GM19351 (cell line): Measurements from ENCODE around the gene TEX9.
A peak's percentile ranks its signal among the peaks of the same experiment; 100 is the strongest.
"Not testable (repeated sequence)": the region's sequence is repeated elsewhere in the genome, so short reads cannot be mapped to it uniquely, and the experiment has no call there.

Experiments used
- ATAC-seq: cut with Tn5 transposase; IDR thresholded peaks from one replicate; pipeline ENCODE4 v1.9.1; 2021; ENCODE audit warnings: mild to moderate bottlenecking, moderate library complexity; ENCODE audit not compliant: unreplicated experiment

TEX9 gene

GRCh38 chr15:56361987-56362386 is 3.2 kb upstream of the TEX9 start:
- ATAC-seq = no peak

DNA sequence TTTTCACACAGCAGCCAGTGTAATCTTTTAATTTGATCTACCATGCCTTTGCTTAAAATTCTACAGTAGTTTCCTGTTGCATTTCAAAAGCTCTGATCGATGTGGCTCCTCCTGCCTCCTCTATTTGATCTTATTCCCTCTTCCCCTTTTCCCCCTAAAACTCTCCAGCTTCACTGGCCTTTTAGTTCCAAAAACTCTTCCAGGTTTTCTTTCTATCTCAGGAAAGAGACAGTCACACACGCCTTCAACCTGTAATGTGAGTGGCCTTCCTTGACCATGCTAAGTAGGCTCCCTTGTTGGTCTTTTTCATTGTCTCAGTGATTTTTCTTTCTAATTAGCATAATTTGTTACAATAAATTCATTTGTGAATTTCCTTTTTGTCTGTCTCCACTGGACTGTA is 985 bp downstream of the TEX9 start:
- ATAC-seq = no peak

DNA sequence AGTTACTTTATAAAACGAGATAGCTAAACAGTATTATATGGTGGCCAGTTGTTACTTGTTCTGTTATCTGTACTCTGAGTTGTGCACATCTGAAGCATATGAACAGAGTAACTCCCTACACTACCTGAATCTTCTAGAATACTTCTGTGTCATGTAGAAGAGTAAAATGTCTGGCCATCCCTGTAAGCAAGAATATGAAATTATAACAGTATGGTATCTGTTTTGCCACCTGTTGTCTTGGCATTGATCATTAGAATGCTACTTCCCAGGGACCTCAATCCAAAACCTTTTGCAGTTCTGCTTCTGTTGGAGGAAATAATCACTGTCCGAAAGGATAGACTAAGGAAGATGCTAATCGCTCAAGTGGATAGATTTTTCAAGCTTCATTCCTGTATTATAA is 1.9 kb downstream of the TEX9 start:
- ATAC-seq = no peak

DNA sequence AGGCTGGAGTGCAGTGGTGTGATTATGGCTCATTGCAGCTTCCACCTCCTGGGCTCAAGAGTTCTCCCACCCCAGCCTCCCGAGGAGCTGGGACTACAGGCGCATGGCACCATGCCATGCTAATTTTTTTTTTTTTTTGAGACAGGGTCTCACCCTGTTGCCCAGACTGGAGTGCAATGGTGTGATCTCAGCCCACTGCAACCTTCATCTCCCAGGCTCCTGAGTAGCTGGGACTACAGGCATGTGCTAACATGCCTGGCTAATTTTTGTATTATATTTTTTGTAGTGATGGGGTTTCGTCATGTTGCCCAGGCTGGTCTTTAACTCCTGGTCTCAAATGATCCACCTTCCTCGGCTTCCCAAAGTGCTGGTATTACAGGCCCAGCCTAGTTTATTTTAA is 4.0 kb downstream of the TEX9 start:
- no peak for ATAC-seq

GRCh38 chr15:56371495-56372147 is 6.4 kb downstream of the TEX9 start:
- ATAC-seq = peak; percentile 95

- not testable (repeated sequence) for ATAC-seq
Observed at GRCh38 chr15:56374693-56375092, 9.5 kb downstream of the TEX9 start.

DNA sequence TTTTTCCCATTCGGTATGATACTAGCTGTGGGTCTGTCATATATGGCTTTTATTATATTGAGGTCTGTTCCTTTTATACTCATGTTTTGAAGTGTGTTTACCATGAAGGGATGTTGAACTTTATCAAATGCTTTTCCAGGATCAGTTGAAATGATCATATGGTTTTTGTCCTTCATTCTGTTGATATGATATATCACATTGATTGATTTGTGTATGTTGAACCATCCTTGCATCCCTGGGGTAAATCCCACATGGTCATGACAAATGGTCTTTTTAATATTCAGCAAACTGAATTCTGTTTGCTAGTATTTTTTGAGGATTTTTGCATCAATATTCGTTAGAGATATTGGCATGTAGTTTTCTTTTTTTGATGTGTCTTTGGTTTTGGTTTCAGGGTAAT is 12.6 kb downstream of the TEX9 start:
- not testable (repeated sequence) for ATAC-seq

DNA sequence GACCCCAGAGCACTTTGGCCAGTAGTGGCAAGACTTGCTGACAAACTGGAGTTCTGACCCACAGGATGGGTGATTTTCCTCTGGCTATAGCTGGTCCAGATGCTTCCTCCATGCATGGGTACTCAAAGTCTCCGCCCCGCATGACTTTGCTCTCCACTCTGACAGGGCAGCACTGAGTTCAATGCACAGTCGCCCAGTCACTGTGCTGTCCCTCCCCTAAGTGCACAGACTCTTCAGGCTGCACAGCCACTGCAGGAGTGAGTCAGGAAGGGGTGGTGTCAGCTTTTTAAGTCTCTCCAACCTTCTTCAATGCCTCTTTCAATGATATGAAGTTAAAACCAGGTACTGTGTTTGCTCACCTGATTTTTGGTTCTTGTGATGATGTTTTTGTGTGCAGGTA is 17.8 kb downstream of the TEX9 start:
- no peak for ATAC-seq

- ATAC-seq = no peak
Observed at GRCh38 chr15:56385908-56386307, 20.7 kb downstream of the TEX9 start.

DNA sequence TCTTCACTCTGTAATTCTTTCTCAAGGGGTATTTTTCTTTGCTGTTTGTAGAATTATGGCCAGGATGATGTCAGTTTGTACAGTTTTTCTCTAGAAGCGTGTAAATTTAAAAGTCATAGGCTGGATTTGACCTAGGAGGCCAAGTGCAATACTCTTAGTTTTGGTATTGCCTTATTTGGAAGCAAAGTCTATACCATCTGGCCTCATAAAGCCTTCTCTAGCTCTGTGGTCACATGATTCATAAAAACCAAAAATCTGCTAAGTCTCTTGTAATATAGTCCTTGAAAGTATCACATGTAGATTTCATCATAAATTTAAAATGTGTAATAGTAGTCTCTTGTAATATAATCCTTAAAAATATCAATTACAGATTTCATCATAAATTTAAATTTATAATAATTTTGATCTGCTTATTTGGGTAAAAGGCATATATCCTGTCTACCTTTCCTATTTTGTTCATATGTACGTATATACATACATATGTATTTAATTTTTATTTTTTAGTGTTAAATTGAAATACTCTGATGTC is 25.6 kb downstream of the TEX9 start:
- ATAC-seq = no peak

DNA sequence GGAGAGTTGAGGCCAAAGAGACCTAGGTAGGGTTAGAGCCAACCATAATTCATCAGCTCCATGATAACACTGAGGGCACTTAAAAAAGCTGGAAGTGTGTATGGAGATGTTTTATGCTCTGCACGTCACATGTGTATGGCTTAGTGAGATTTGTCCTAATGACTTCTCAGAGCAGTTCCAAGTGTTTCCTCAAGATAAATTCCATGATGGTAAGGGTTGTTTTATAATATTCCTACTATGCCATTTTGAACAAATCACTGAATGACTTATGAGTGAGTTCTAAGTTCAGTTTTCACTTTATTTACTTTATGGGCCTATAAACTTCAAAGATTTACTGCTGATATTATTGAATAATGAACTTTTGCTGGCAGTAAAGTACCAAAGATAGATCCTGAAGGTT is 28.1 kb downstream of the TEX9 start:
- ATAC-seq = no peak

DNA sequence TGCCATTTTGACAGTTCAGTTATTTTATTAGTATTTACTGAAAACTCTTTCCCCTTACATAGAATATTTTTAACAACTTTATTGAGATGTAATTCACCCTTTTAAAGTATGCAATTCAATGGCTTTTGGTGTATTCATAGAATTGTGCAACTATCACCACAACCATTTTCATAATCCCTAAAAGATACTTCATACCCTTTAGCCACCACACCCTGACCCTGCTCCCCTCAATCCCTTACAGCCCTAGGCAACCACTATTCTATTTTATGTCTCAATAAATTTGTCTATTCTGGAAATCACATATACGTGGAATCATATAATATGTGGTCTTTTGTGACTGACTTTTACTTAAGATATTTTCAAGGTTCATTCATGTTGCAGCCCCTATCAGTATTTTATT is 29.7 kb downstream of the TEX9 start:
- no peak for ATAC-seq

DNA sequence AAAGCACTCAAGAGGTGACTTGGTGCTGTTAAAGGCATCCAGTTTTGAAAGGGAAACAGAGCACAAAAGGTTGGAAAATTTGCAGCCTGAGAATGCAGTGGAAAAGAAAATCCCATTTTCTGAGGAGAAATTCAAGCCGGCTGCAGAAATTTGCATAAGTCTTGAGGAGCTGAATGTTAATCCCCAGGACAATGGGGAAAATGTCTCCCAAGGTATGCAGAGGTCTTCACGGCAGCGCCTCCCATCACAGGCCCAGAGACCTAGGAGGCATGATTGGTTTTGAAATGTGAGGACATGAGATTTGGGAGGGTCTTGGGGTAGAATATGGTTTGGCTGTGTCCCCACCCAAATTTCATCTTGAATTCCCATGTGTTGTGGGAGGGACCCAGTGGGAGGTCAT is 32.1 kb downstream of the TEX9 start:
- not testable (repeated sequence) for ATAC-seq

DNA sequence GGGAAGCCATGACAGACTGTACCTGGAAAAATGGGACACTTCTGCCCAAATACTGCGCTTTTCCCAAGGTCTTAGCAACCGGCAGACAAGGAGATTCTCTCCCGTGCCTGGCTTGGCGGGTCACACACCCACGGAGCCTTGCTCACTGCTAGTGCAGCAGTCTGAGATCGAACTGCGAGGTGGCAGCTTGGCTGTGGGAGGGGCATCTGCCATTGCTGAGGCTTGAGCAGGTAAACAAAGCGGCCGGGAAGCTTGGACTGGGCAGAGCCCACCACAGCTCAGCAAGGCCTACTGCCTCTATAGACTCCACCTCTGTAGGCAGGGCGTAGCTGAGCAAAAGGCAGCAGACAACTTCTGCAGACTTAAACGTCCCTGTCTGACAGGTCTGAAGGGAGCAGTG is 34.0 kb downstream of the TEX9 start:
- not testable (repeated sequence) for ATAC-seq

DNA sequence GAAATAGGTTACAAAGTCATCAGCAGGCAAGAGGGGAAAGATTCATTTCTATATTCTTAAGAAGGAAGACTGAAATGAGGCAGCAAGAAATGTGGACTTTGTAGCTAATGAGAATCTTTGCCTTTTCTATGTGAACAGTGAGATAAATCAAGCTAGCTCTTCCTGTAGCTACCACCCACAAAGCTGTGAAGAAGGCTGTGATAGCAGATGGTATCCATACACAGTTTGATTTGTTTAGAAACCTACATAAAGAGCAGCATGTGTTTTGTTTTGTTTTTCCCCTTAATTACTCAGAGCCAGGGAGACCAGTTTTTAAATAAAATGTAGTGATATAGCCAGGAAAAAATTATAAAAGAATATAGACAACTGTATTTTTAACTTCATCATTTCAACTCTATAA is 45.5 kb downstream of the TEX9 start:
- no peak for ATAC-seq

GRCh38 chr15:56411122-56411749 is 46.0 kb downstream of the TEX9 start:
- no peak for ATAC-seq

- not testable (repeated sequence) for ATAC-seq
Observed at GRCh38 chr15:56413114-56413733, 48.0 kb downstream of the TEX9 start.

DNA sequence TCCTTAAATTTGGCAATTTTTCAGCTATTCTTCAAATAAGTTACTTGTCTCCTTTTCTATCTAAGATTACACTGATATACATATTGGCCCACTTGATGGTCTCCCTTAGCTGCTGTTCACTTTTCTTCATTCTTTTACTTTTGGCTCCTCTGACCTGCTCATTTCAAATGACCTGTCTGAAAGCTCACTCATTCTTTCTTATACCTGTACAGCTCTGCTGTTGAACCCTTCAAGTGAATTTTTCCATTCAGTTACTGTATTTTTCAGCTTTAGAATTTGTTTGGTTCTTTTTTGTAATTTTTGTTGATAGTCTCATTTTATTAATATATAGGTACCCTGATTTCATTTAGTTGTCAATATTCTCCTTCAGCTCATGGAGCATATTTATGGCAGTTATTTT is 60.0 kb downstream of the TEX9 start:
- no peak for ATAC-seq

- no peak for ATAC-seq
Observed at GRCh38 chr15:56425976-56426375, 60.8 kb downstream of the TEX9 start.

DNA sequence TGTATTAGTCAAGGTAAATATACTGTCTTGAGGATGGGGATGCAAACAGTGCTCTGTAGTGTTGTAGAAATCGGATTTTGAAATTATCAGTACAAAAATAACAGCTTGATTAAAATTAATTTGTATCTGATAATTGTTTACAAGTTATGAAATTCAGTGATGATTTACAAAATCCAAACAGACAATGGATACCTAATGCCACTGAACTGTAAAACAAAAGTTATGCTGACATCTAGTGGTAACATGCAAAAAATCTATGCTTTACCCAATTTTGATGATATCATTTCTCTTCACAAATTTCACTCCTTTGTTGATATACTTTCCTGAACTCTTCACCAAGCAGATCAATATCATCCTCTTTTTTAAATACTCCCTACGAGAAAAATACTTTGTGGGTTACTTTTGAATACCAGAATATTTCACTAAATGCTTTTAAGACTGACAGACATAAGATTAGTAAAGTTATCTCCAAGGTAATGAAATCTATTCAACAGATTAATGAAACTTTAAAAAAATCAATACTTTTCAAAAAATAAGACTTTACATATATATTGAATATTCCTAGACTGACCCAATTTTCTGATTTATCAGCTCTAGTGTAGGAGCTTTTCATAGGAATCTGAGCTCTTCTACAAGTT is 63.7 kb downstream of the TEX9 start:
- no peak for ATAC-seq

DNA sequence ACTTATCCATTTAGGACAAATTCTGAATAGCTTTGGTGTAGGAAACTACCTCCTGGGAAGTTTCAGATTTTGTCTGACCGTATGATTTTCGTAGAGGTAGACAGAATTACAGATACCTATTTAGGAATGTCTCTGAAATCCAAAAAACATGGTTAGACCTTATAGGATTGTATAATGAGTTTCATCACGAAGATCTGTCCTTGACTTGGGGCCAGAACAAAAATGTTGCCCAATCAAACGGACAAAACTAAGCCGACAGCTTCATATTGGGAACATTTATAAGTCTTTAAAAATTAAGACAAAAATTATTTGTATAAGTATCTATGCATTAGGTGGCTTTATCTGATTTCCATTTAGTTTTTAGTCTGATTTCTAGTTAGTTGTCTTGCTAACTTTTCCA is 67.1 kb downstream of the TEX9 start:
- ATAC-seq = no peak
